Medulla oblongata (tissue), 1 donor: ENCODE measurements around the gene KDM6A.
"Not testable (repeated sequence)": the region's sequence is repeated elsewhere in the genome, so short reads cannot be mapped to it uniquely, and the experiment has no call there.

ENCODE experiments used
- DNase-seq: peaks from one replicate; pipeline ENCODE4 v3.0.0-alpha.2; 2015; ENCODE audit errors: extremely low spot score

The KDM6A gene

GRCh38 chrX:45077748-45078424, 204.9 kb downstream of the KDM6A start:
- peak; percentile 29 for DNase-seq

GRCh38 chrX:45083314-45083713, 210.3 kb downstream of the KDM6A start:
- DNase-seq, result no peak

- DNase-seq, result no peak
Measured at GRCh38 chrX:45110494-45110893, 237.5 kb downstream of the KDM6A start.

- DNase-seq, result no peak
Measured at GRCh38 chrX:45126158-45126557, 253.2 kb downstream of the KDM6A start.

GRCh38 chrX:45128896-45129454, 256.0 kb downstream of the KDM6A start:
- DNase-seq, result no peak

- DNase-seq, result no peak
Measured at GRCh38 chrX:45133465-45133864, 260.5 kb downstream of the KDM6A start.

GRCh38 chrX:45134315-45134731, 261.3 kb downstream of the KDM6A start:
- DNase-seq, result peak; percentile 80

GRCh38 chrX:45134775-45135174, 261.8 kb downstream of the KDM6A start:
- DNase-seq, result peak; percentile 38

GRCh38 chrX:45135391-45136075, 262.5 kb downstream of the KDM6A start:
- not testable (repeated sequence) for DNase-seq

- no peak for DNase-seq
Measured at GRCh38 chrX:45137531-45137930, 264.5 kb downstream of the KDM6A start.

GRCh38 chrX:45138525-45138924, 265.5 kb downstream of the KDM6A start:
- no peak for DNase-seq

- DNase-seq, result no peak
Measured at GRCh38 chrX:45140812-45141211, 267.8 kb downstream of the KDM6A start.

- DNase-seq, result peak; percentile 28
Measured at GRCh38 chrX:45142185-45142584, 269.2 kb downstream of the KDM6A start.

GRCh38 chrX:45143455-45143854, 270.5 kb downstream of the KDM6A start:
- DNase-seq, result peak; percentile 89

- no peak for DNase-seq
Measured at GRCh38 chrX:45145492-45146215, 272.7 kb downstream of the KDM6A start.

GRCh38 chrX:45150821-45151220, 277.8 kb downstream of the KDM6A start:
- no peak for DNase-seq

GRCh38 chrX:45154033-45154360, 281.0 kb downstream of the KDM6A start:
- no peak for DNase-seq

GRCh38 chrX:45154462-45154861, 281.5 kb downstream of the KDM6A start:
- no peak for DNase-seq

GRCh38 chrX:45157647-45158046, 284.7 kb downstream of the KDM6A start:
- DNase-seq, result no peak
